ENCODE measurements around the gene APRT.

Gene APRT

GRCh38 chr16:88850531-88851199 is 38.9 kb upstream of the APRT start:
- TF ChIP-seq GATA2 (IDR thresholded peaks at IDR 0.05; ENCODE audit: low read depth, low read length), result no peak
- TF ChIP-seq GATA3 (IDR thresholded peaks at IDR 0.05; ENCODE audit: low read depth, low read length), result no peak

GRCh38 chr16:88848557-88848956 is 36.8 kb upstream of the APRT start:
- no peak for TF ChIP-seq GATA2 (IDR thresholded peaks at IDR 0.05; ENCODE audit: low read depth, low read length)
- no peak for TF ChIP-seq GATA3 (IDR thresholded peaks at IDR 0.05; ENCODE audit: low read depth, low read length)

GRCh38 chr16:88847654-88848053 is 35.9 kb upstream of the APRT start:
- TF ChIP-seq GATA2 (IDR thresholded peaks at IDR 0.05; ENCODE audit: low read depth, low read length), result no peak
- TF ChIP-seq GATA3 (IDR thresholded peaks at IDR 0.05; ENCODE audit: low read depth, low read length), result no peak

- TF ChIP-seq GATA2 (IDR thresholded peaks at IDR 0.05; ENCODE audit: low read depth, low read length) (no peak), GATA3 (IDR thresholded peaks at IDR 0.05; ENCODE audit: low read depth, low read length) (no peak)
Measured at GRCh38 chr16:88846088-88846487, 34.4 kb upstream of the APRT start.

- TF ChIP-seq GATA2 (IDR thresholded peaks at IDR 0.05; ENCODE audit: low read depth, low read length) (no peak), GATA3 (IDR thresholded peaks at IDR 0.05; ENCODE audit: low read depth, low read length) (no peak)
Measured at GRCh38 chr16:88844419-88845036, 32.8 kb upstream of the APRT start.

- TF ChIP-seq GATA3 (IDR thresholded peaks at IDR 0.05; ENCODE audit: low read depth, low read length) (no peak), GATA2 (IDR thresholded peaks at IDR 0.05; ENCODE audit: low read depth, low read length) (no peak)
Measured at GRCh38 chr16:88843256-88843655, 31.5 kb upstream of the APRT start.

GRCh38 chr16:88842806-88843205 is 31.1 kb upstream of the APRT start:
- TF ChIP-seq GATA3 (IDR thresholded peaks at IDR 0.05; ENCODE audit: low read depth, low read length) (no peak), GATA2 (IDR thresholded peaks at IDR 0.05; ENCODE audit: low read depth, low read length) (no peak)

GRCh38 chr16:88842308-88842756 is 30.6 kb upstream of the APRT start:
- no peak for TF ChIP-seq GATA2 (IDR thresholded peaks at IDR 0.05; ENCODE audit: low read depth, low read length)
- TF ChIP-seq GATA3 (IDR thresholded peaks at IDR 0.05; ENCODE audit: low read depth, low read length), result no peak

GRCh38 chr16:88841521-88842307 is 30.0 kb upstream of the APRT start:
- no peak for TF ChIP-seq GATA3 (IDR thresholded peaks at IDR 0.05; ENCODE audit: low read depth, low read length)
- no peak for TF ChIP-seq GATA2 (IDR thresholded peaks at IDR 0.05; ENCODE audit: low read depth, low read length)

- TF ChIP-seq GATA2 (IDR thresholded peaks at IDR 0.05; ENCODE audit: low read depth, low read length), result no peak
- TF ChIP-seq GATA3 (IDR thresholded peaks at IDR 0.05; ENCODE audit: low read depth, low read length), result no peak
Measured at GRCh38 chr16:88840600-88841215, 29.0 kb upstream of the APRT start.

- TF ChIP-seq GATA3 (IDR thresholded peaks at IDR 0.05; ENCODE audit: low read depth, low read length) (no peak), GATA2 (IDR thresholded peaks at IDR 0.05; ENCODE audit: low read depth, low read length) (no peak)
Measured at GRCh38 chr16:88839745-88840599, 28.2 kb upstream of the APRT start.

- TF ChIP-seq GATA3 (IDR thresholded peaks at IDR 0.05; ENCODE audit: low read depth, low read length) (no peak), GATA2 (IDR thresholded peaks at IDR 0.05; ENCODE audit: low read depth, low read length) (no peak)
Measured at GRCh38 chr16:88839026-88839529, 27.4 kb upstream of the APRT start.

GRCh38 chr16:88838566-88838965 is 26.8 kb upstream of the APRT start:
- no peak for TF ChIP-seq GATA3 (IDR thresholded peaks at IDR 0.05; ENCODE audit: low read depth, low read length)

All from SH-SY5Y (cell line).